Dendritic cell treated with granulocyte-macrophage colony-stimulating factor and Interleukin-4, amounts not matched to agents 40 ng/mL and 50 ng/mL, for 4 days (primary cell): ENCODE measurements around the gene MVB12A.
A peak's percentile ranks its signal among the peaks of the same experiment; 100 is the strongest.

Experiments used
- H3K27ac Mint-ChIP-seq: one replicate; pipeline ENCODE4 v1.8.0; 2022; ENCODE audit warnings: mild to moderate bottlenecking, mixed read lengths
- H3K27me3 Mint-ChIP-seq: one replicate; pipeline ENCODE4 v1.8.0; 2022; ENCODE audit warnings: mild to moderate bottlenecking, mixed read lengths
- H3K36me3 Mint-ChIP-seq: one replicate; pipeline ENCODE4 v1.8.0; 2022; ENCODE audit warnings: low read depth, mixed read lengths
- H3K4me1 Mint-ChIP-seq: one replicate; pipeline ENCODE4 v1.8.0; 2022; ENCODE audit warnings: low read depth, mixed read lengths
- H3K4me3 Mint-ChIP-seq: one replicate; pipeline ENCODE4 v1.8.0; 2022; ENCODE audit warnings: mild to moderate bottlenecking, moderate library complexity, mixed read lengths
- H3K9me3 Mint-ChIP-seq: one replicate; pipeline ENCODE4 v1.8.0; 2022; ENCODE audit warnings: mixed read lengths
- intact Hi-C: fragments of 100-400 bp; cut with micrococcal nuclease; formaldehyde crosslinking; loops from one replicate; pipeline ENCODE4 v1.15.0; 2022

MVB12A gene

GRCh38 chr19:17467471-17468301 is 47.8 kb downstream of the MVB12A start:
- peaks cover 53% of the 10 kb centered on the region for H3K4me1 Mint-ChIP-seq
- intact Hi-C loops: loop anchor here (5.0 kb wide), 1 partner anchor 120 kb away; no protein-coding TSS in a partner anchor
- peak overlapping the region; percentile 92 for H3K27ac Mint-ChIP-seq
- H3K9me3 Mint-ChIP-seq: no peaks in the 10 kb centered on the region
- peaks cover 12% of the 10 kb centered on the region for H3K36me3 Mint-ChIP-seq
- H3K27me3 Mint-ChIP-seq: peaks cover 10% of the 10 kb centered on the region
- no peak overlapping the region for H3K4me3 Mint-ChIP-seq

GRCh38 chr19:17468302-17469091 is 48.6 kb downstream of the MVB12A start:
- no peaks in the 10 kb centered on the region for H3K9me3 Mint-ChIP-seq
- peak overlapping the region; percentile 88 for H3K4me3 Mint-ChIP-seq
- H3K36me3 Mint-ChIP-seq: peaks cover 12% of the 10 kb centered on the region
- H3K27ac Mint-ChIP-seq: peak overlapping the region; percentile 92
- peaks cover 61% of the 10 kb centered on the region for H3K4me1 Mint-ChIP-seq
- intact Hi-C loops: loop anchor here (5.0 kb wide), 1 partner anchor 121 kb away; no protein-coding TSS in a partner anchor
- H3K27me3 Mint-ChIP-seq: peaks cover 7% of the 10 kb centered on the region

- Mint-ChIP-seq H3K4me1 (peaks cover 67% of the 10 kb centered on the region), H3K27ac (peak overlapping the region; percentile 92), H3K27me3 (peaks cover 6% of the 10 kb centered on the region), H3K4me3 (peak overlapping the region; percentile 88), H3K9me3 (no peaks in the 10 kb centered on the region), H3K36me3 (peaks cover 12% of the 10 kb centered on the region)
- intact Hi-C loops: loop anchor here (5.0 kb wide), 1 partner anchor 122 kb away; no protein-coding TSS in a partner anchor
Observed at GRCh38 chr19:17469092-17469480, 49.2 kb downstream of the MVB12A start.

GRCh38 chr19:17469481-17470067 is 49.7 kb downstream of the MVB12A start:
- Mint-ChIP-seq H3K4me3 (peak overlapping the region; percentile 88), H3K27me3 (peaks cover 6% of the 10 kb centered on the region), H3K4me1 (peaks cover 71% of the 10 kb centered on the region), H3K27ac (peak overlapping the region; percentile 92), H3K36me3 (peaks cover 12% of the 10 kb centered on the region), H3K9me3 (no peaks in the 10 kb centered on the region)
- intact Hi-C loops: loop anchor here (5.0 kb wide), 1 partner anchor 122 kb away; no protein-coding TSS in a partner anchor

GRCh38 chr19:17470068-17470841 is 50.4 kb downstream of the MVB12A start, which contains the start of gene SLC27A1:
SLC27A1 (plus strand) TSS chr19:17470524; CDS start chr19:17470541, 17 bp downstream.
- intact Hi-C loops: no loop called here
- Mint-ChIP-seq H3K4me1 (peaks cover 74% of the 10 kb centered on the region), H3K27ac (peak within 1 kb of the TSS; percentile 92), H3K27me3 (peaks cover 4% of the 10 kb centered on the region), H3K4me3 (peak within 1 kb of the TSS; percentile 88), H3K36me3 (peaks cover 12% of the 10 kb centered on the region), H3K9me3 (no peaks in the 10 kb centered on the region)

GRCh38 chr19:17471410-17472125 is 51.7 kb downstream of the MVB12A start:
- Mint-ChIP-seq H3K9me3 (no peaks in the 10 kb centered on the region), H3K4me3 (peak overlapping the region; percentile 88), H3K4me1 (peaks cover 79% of the 10 kb centered on the region), H3K27me3 (no peaks in the 10 kb centered on the region), H3K36me3 (peaks cover 12% of the 10 kb centered on the region), H3K27ac (peak overlapping the region; percentile 92)
- intact Hi-C loops: no loop called here

GRCh38 chr19:17473041-17473440 is 53.2 kb downstream of the MVB12A start:
- H3K9me3 Mint-ChIP-seq: no peaks in the 10 kb centered on the region
- intact Hi-C loops: no loop called here
- H3K4me3 Mint-ChIP-seq: peak overlapping the region; percentile 52
- H3K4me1 Mint-ChIP-seq: peaks cover 71% of the 10 kb centered on the region
- peaks cover 12% of the 10 kb centered on the region for H3K36me3 Mint-ChIP-seq
- no peaks in the 10 kb centered on the region for H3K27me3 Mint-ChIP-seq
- peak overlapping the region; percentile 89 for H3K27ac Mint-ChIP-seq
